Measurements from ENCODE around the gene ZFAND3. TPM values are rescaled to one million over a fixed set of nuclear protein-coding genes. Genes with fewer than 3 reads are reported as not detected.

The ZFAND3 gene
- total and polyA plus RNA-seq, 4 donors = 24.5 to 152 (median 81.6) TPM

- Histone ChIP-seq H3K27me3 (ENCODE audit: control insufficient read depth, insufficient read depth, low read length) (no peaks in the 10 kb centered on the region), H3K4me1 (ENCODE audit: control insufficient read depth, insufficient read depth, low read length) (peaks cover 40% of the 10 kb centered on the region), H3K4me3 (ENCODE audit: low read depth, low read length) (no peak overlapping the region), H3K27ac (ENCODE audit: low read depth, low read length) (no peak overlapping the region), H3K36me3 (ENCODE audit: control insufficient read depth, insufficient read depth, low read length) (peaks cover 15% of the 10 kb centered on the region), H3K9me3 (ENCODE audit: control insufficient read depth, insufficient read depth, low read length) (no peaks in the 10 kb centered on the region)
- 89% methylated on average over 7 of the region's 7 CpGs for WGBS (ENCODE audit: insufficient coverage)
- no peak for DNase-seq (ENCODE audit: low read depth in 4 of 6, low spot score in 6 of 6)
Observed at GRCh38 chr6:38179300-38179699, 359.8 kb downstream of the ZFAND3 start.

- DNase-seq (ENCODE audit: low read depth in 4 of 6, low spot score in 6 of 6) = no peak
- H3K27me3 ChIP-seq (ENCODE audit: control insufficient read depth, insufficient read depth, low read length) = no peaks in the 10 kb centered on the region
- no peak overlapping the region for H3K27ac ChIP-seq (ENCODE audit: low read depth, low read length)
Observed at GRCh38 chr6:38179794-38180430, 360.4 kb downstream of the ZFAND3 start.

GRCh38 chr6:38180586-38180985 is 361.1 kb downstream of the ZFAND3 start:
- peak in 1 of 6 donors; percentile 90 for DNase-seq (ENCODE audit: low read depth in 4 of 6, low spot score in 6 of 6)
- 19% methylated on average over 10 of the region's 12 CpGs for WGBS (ENCODE audit: insufficient coverage)
- no peaks in the 10 kb centered on the region for H3K9me3 ChIP-seq (ENCODE audit: control insufficient read depth, insufficient read depth, low read length)
- H3K36me3 ChIP-seq (ENCODE audit: control insufficient read depth, insufficient read depth, low read length) = peaks cover 7% of the 10 kb centered on the region
- H3K4me1 ChIP-seq (ENCODE audit: control insufficient read depth, insufficient read depth, low read length) = peaks cover 51% of the 10 kb centered on the region
- H3K27me3 ChIP-seq (ENCODE audit: control insufficient read depth, insufficient read depth, low read length) = no peaks in the 10 kb centered on the region
- H3K27ac ChIP-seq (ENCODE audit: low read depth, low read length) = no peak overlapping the region
- H3K4me3 ChIP-seq (ENCODE audit: low read depth, low read length) = no peak overlapping the region

More at GRCh38 chr6:38179794-38180430, 360.4 kb downstream of the ZFAND3 start:
- H3K4me1 ChIP-seq (ENCODE audit: control insufficient read depth, insufficient read depth, low read length) = peaks cover 46% of the 10 kb centered on the region
- no peaks in the 10 kb centered on the region for H3K9me3 ChIP-seq (ENCODE audit: control insufficient read depth, insufficient read depth, low read length)
- 71% methylated on average over 9 of the region's 12 CpGs for WGBS (ENCODE audit: insufficient coverage)
- H3K4me3 ChIP-seq (ENCODE audit: low read depth, low read length) = no peak overlapping the region
- peaks cover 11% of the 10 kb centered on the region for H3K36me3 ChIP-seq (ENCODE audit: control insufficient read depth, insufficient read depth, low read length)

GRCh38 chr6:38182426-38182825 is 362.9 kb downstream of the ZFAND3 start:
- no peak for DNase-seq (ENCODE audit: low read depth in 4 of 6, low spot score in 6 of 6)
- Histone ChIP-seq H3K4me1 (ENCODE audit: control insufficient read depth, insufficient read depth, low read length) (peaks cover 47% of the 10 kb centered on the region), H3K9me3 (ENCODE audit: control insufficient read depth, insufficient read depth, low read length) (no peaks in the 10 kb centered on the region), H3K27ac (ENCODE audit: low read depth, low read length) (no peak overlapping the region), H3K4me3 (ENCODE audit: low read depth, low read length) (no peak overlapping the region), H3K27me3 (ENCODE audit: control insufficient read depth, insufficient read depth, low read length) (no peaks in the 10 kb centered on the region), H3K36me3 (ENCODE audit: control insufficient read depth, insufficient read depth, low read length) (peaks cover 3% of the 10 kb centered on the region)
- WGBS (ENCODE audit: insufficient coverage) = 94% methylated on average over 5 of the region's 6 CpGs

GRCh38 chr6:38183856-38184584 is 364.5 kb downstream of the ZFAND3 start:
- Histone ChIP-seq H3K27me3 (ENCODE audit: control insufficient read depth, insufficient read depth, low read length) (no peaks in the 10 kb centered on the region), H3K27ac (ENCODE audit: low read depth, low read length) (peak overlapping the region; percentile 37), H3K36me3 (ENCODE audit: control insufficient read depth, insufficient read depth, low read length) (no peaks in the 10 kb centered on the region), H3K9me3 (ENCODE audit: control insufficient read depth, insufficient read depth, low read length) (no peaks in the 10 kb centered on the region), H3K4me3 (ENCODE audit: low read depth, low read length) (no peak overlapping the region), H3K4me1 (ENCODE audit: control insufficient read depth, insufficient read depth, low read length) (peaks cover 55% of the 10 kb centered on the region)
- DNase-seq (ENCODE audit: low read depth in 4 of 6, low spot score in 6 of 6) = no peak
- WGBS (ENCODE audit: insufficient coverage) = 92% methylated on average over 12 of the region's 13 CpGs

- Histone ChIP-seq H3K27me3 (ENCODE audit: control insufficient read depth, insufficient read depth, low read length) (no peaks in the 10 kb centered on the region), H3K27ac (ENCODE audit: low read depth, low read length) (peak overlapping the region; percentile 37), H3K4me3 (ENCODE audit: low read depth, low read length) (no peak overlapping the region), H3K4me1 (ENCODE audit: control insufficient read depth, insufficient read depth, low read length) (peaks cover 49% of the 10 kb centered on the region), H3K9me3 (ENCODE audit: control insufficient read depth, insufficient read depth, low read length) (no peaks in the 10 kb centered on the region), H3K36me3 (ENCODE audit: control insufficient read depth, insufficient read depth, low read length) (no peaks in the 10 kb centered on the region)
- peak in 4 of 6 donors; percentile 47 to 80 (median 66) for DNase-seq (ENCODE audit: low read depth in 4 of 6, low spot score in 6 of 6)
- 18% methylated on average over 9 of the region's 11 CpGs for WGBS (ENCODE audit: insufficient coverage)
Observed at GRCh38 chr6:38184585-38185080, 365.1 kb downstream of the ZFAND3 start.

- no peaks in the 10 kb centered on the region for H3K9me3 ChIP-seq (ENCODE audit: control insufficient read depth, insufficient read depth, low read length)
- peak in 1 of 6 donors; percentile 38 for DNase-seq (ENCODE audit: low read depth in 4 of 6, low spot score in 6 of 6)
- no peak overlapping the region for H3K4me3 ChIP-seq (ENCODE audit: low read depth, low read length)
- H3K36me3 ChIP-seq (ENCODE audit: control insufficient read depth, insufficient read depth, low read length) = no peaks in the 10 kb centered on the region
- H3K27ac ChIP-seq (ENCODE audit: low read depth, low read length) = no peak overlapping the region
- no peaks in the 10 kb centered on the region for H3K27me3 ChIP-seq (ENCODE audit: control insufficient read depth, insufficient read depth, low read length)
- H3K4me1 ChIP-seq (ENCODE audit: control insufficient read depth, insufficient read depth, low read length) = peaks cover 45% of the 10 kb centered on the region
- 49% methylated on average over 5 of the region's 6 CpGs for WGBS (ENCODE audit: insufficient coverage)
Observed at GRCh38 chr6:38185244-38185643, 365.7 kb downstream of the ZFAND3 start.

- no peak for DNase-seq (ENCODE audit: low read depth in 4 of 6, low spot score in 6 of 6)
- H3K9me3 ChIP-seq (ENCODE audit: control insufficient read depth, insufficient read depth, low read length) = no peaks in the 10 kb centered on the region
- H3K4me1 ChIP-seq (ENCODE audit: control insufficient read depth, insufficient read depth, low read length) = peaks cover 40% of the 10 kb centered on the region
- H3K27ac ChIP-seq (ENCODE audit: low read depth, low read length) = no peak overlapping the region
- H3K36me3 ChIP-seq (ENCODE audit: control insufficient read depth, insufficient read depth, low read length) = no peaks in the 10 kb centered on the region
- no peak overlapping the region for H3K4me3 ChIP-seq (ENCODE audit: low read depth, low read length)
- WGBS (ENCODE audit: insufficient coverage) = 100% methylated on average over 3 of the region's 8 CpGs
- no peaks in the 10 kb centered on the region for H3K27me3 ChIP-seq (ENCODE audit: control insufficient read depth, insufficient read depth, low read length)
Observed at GRCh38 chr6:38185752-38186151, 366.2 kb downstream of the ZFAND3 start.

GRCh38 chr6:38187325-38187724 is 367.8 kb downstream of the ZFAND3 start:
- peak in 1 of 6 donors; percentile 81 for DNase-seq (ENCODE audit: low read depth in 4 of 6, low spot score in 6 of 6)
- Histone ChIP-seq H3K4me3 (ENCODE audit: low read depth, low read length) (no peak overlapping the region), H3K9me3 (ENCODE audit: control insufficient read depth, insufficient read depth, low read length) (no peaks in the 10 kb centered on the region), H3K4me1 (ENCODE audit: control insufficient read depth, insufficient read depth, low read length) (peaks cover 40% of the 10 kb centered on the region), H3K36me3 (ENCODE audit: control insufficient read depth, insufficient read depth, low read length) (peaks cover 4% of the 10 kb centered on the region), H3K27me3 (ENCODE audit: control insufficient read depth, insufficient read depth, low read length) (no peaks in the 10 kb centered on the region), H3K27ac (ENCODE audit: low read depth, low read length) (no peak overlapping the region)
- 40% methylated on average over 8 of the region's 8 CpGs for WGBS (ENCODE audit: insufficient coverage)

All from spinal cord (tissue), 10 donors.